C4-2B (cell line): ENCODE results near the gene POLR3C.

Experiments
- CTCF ChIP-seq: fragments of 450-650 bp; conservative IDR thresholded peaks from 2 replicates; pipeline ENCODE4 v1.5.1; 2017; ENCODE audit warnings: mild to moderate bottlenecking
- ZFX ChIP-seq: fragments of 450-650 bp; IDR thresholded peaks from 2 replicates; pipeline ENCODE4 v1.6.1; 2017

GRCh38 chr1:145788580-145788979 is 35.4 kb upstream of the POLR3C start:
- TF ChIP-seq CTCF: no peak
- TF ChIP-seq ZFX: no peak
